ENCODE measurements around the gene ATIC.

ATIC gene

DNA sequence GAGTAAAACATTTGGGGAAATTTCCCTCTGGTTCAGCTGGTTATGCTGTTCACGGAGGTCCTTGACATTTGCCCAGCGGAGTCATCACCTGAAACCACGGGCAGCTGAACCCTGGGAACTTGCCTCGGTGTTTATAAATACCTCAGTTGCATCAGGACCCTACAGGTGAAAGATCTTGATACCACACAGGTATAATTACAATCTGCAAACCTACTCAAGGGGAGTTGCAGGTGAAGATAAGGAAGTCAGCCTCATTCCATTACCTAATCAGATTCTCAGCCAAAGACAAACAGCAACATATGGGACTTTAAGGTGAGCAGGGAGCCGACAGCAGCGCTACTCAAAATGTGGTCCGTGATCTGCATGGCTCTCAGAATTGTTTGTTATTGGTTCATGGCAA lies 37.0 kb upstream of the ATIC start:
- Histone ChIP-seq H3K9ac (ENCODE audit: insufficient read length) (no peak overlapping the region), H3K4me3 (no peak overlapping the region), H3K9me3 (ENCODE audit: low read depth, low read length) (no peaks in the 10 kb centered on the region), H3K27ac (no peak overlapping the region), H3K36me3 (ENCODE audit: insufficient read depth, low read length) (no peaks in the 10 kb centered on the region)
- no peak for DNase-seq (ENCODE audit: low read depth, low spot score)
- TF ChIP-seq EZH2 (IDR thresholded peaks at IDR 0.05), result no peak
- TF ChIP-seq POLR2AphosphoS5 (IDR thresholded peaks at IDR 0.05; ENCODE audit: borderline replicate concordance, low read depth, low read length), result no peak
- no peak for TF ChIP-seq FOXP2 (optimal IDR thresholded peaks at IDR 0.05; ENCODE audit: control extremely low read depth, extremely low read length, insufficient read depth)

DNA sequence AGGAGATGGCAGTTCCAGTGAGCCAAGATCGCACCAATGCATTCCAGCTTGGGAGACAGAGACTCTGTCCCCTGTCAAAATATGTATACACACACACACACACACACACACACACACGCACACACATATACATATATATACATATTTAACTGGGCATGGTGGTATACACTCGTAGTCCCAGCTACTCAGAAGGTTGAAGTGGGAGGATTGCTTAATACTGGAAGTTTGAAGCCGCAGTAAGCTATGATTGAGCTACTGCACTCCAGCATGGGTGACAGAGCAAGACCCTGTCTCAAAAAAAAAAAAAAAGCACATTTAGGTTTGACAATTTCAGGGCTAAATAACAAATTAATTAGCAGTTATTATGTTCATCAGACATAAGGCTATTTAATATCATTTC lies 36.0 kb upstream of the ATIC start:
- Histone ChIP-seq H3K9ac (ENCODE audit: insufficient read length) (no peak overlapping the region), H3K9me3 (ENCODE audit: low read depth, low read length) (no peaks in the 10 kb centered on the region), H3K36me3 (ENCODE audit: insufficient read depth, low read length) (no peaks in the 10 kb centered on the region), H3K27ac (no peak overlapping the region), H3K4me3 (no peak overlapping the region)
- TF ChIP-seq EZH2 (IDR thresholded peaks at IDR 0.05) (no peak), FOXP2 (optimal IDR thresholded peaks at IDR 0.05; ENCODE audit: control extremely low read depth, extremely low read length, insufficient read depth) (no peak), POLR2AphosphoS5 (IDR thresholded peaks at IDR 0.05; ENCODE audit: borderline replicate concordance, low read depth, low read length) (no peak)
- DNase-seq (ENCODE audit: low read depth, low spot score), result no peak

DNA sequence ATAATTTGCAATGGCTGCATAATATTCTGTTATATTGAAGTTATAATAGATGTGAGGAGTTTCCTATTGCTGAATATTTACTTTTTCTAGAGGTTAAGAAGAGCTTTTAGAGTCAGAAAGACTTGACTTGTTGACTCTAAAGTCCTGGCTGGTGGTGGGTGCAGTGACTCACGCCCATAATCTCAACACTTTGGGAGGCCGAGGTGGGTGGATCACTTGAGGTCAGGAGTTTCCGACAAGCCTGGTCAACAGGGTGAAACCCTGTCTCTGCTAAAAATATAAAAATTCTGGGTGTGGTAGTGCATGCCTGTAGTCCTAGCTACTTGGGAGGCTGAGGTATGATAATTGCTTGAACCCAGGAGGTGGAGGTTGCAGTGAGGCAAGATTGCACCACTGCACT lies 33.9 kb upstream of the ATIC start:
- Histone ChIP-seq H3K9me3 (ENCODE audit: low read depth, low read length) (no peaks in the 10 kb centered on the region), H3K4me3 (no peak overlapping the region), H3K27ac (no peak overlapping the region), H3K9ac (ENCODE audit: insufficient read length) (no peak overlapping the region), H3K36me3 (ENCODE audit: insufficient read depth, low read length) (no peaks in the 10 kb centered on the region)
- TF ChIP-seq POLR2AphosphoS5 (IDR thresholded peaks at IDR 0.05; ENCODE audit: borderline replicate concordance, low read depth, low read length) (no peak), EZH2 (IDR thresholded peaks at IDR 0.05) (no peak)
- DNase-seq (ENCODE audit: low read depth, low spot score), result no peak

DNA sequence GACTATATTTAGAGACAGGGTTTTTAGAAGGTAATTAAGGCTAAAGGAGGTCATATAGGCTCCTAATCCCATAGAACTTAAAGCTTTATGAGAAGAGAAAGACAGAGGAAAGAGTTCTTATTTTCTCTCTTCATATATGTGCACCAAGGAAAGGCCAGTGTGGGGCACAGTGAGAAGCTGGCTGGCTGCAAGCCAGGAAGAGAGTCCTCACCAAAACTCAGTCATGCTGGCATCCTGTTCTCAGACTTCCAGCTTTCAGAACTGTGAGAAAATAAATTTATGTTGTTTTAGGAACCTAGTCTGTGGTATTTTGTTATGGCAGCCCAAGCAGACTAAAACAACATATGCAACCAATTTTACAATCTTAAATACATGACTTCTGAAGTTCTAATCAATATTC lies 31.5 kb upstream of the ATIC start:
- H3K9ac ChIP-seq (ENCODE audit: insufficient read length), result no peak overlapping the region
- TF ChIP-seq EZH2 (IDR thresholded peaks at IDR 0.05), result no peak
- no peak for TF ChIP-seq POLR2AphosphoS5 (IDR thresholded peaks at IDR 0.05; ENCODE audit: borderline replicate concordance, low read depth, low read length)
- H3K27ac ChIP-seq, result no peak overlapping the region
- no peak overlapping the region for H3K4me3 ChIP-seq
- no peak for DNase-seq (ENCODE audit: low read depth, low spot score)
- no peaks in the 10 kb centered on the region for H3K9me3 ChIP-seq (ENCODE audit: low read depth, low read length)
- no peaks in the 10 kb centered on the region for H3K36me3 ChIP-seq (ENCODE audit: insufficient read depth, low read length)

DNA sequence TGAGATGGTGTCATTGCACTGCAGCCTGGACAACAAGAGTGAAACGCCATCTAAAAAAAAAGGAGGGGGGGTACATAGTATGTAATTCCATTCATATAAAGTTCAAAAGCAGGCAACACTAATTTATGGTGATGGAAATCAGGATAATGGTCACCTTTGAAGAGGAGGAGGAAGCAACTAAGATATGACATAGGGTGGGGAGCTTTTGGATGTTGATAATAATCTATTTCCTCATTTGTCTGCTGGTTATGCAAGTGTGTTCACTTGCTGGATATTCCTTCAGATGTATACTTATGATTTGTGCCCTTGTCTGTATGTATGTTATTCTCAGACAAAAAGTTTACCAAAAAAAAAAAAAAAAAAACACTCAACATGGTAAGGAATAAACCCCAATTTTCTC lies 28.6 kb upstream of the ATIC start:
- H3K9ac ChIP-seq (ENCODE audit: insufficient read length), result no peak overlapping the region
- TF ChIP-seq EZH2 (IDR thresholded peaks at IDR 0.05) (no peak), POLR2AphosphoS5 (IDR thresholded peaks at IDR 0.05; ENCODE audit: borderline replicate concordance, low read depth, low read length) (no peak), FOXP2 (optimal IDR thresholded peaks at IDR 0.05; ENCODE audit: control extremely low read depth, extremely low read length, insufficient read depth) (no peak)
- no peak overlapping the region for H3K27ac ChIP-seq
- no peaks in the 10 kb centered on the region for H3K36me3 ChIP-seq (ENCODE audit: insufficient read depth, low read length)
- no peak for DNase-seq (ENCODE audit: low read depth, low spot score)
- no peak overlapping the region for H3K4me3 ChIP-seq
- H3K9me3 ChIP-seq (ENCODE audit: low read depth, low read length), result no peaks in the 10 kb centered on the region

DNA sequence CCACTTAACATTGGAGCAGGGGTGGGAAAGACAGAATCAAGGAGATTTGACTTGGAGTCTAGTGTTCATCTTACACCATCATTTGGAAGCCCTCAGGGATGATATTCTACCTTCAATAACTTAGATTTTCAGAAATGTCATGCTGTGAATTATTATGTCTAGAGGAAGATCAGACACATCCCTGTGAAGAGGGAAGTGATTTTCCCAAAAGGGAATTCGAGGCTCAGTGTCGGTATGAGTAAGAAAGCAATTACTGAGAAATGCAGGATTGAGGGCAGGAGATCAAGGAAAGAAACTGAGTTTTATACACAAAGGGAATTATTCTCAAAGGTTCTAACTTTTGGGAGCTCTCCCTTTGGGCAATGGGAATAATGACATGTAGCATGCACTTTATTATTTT lies 25.6 kb upstream of the ATIC start:
- Histone ChIP-seq H3K36me3 (ENCODE audit: insufficient read depth, low read length) (no peaks in the 10 kb centered on the region), H3K9ac (ENCODE audit: insufficient read length) (no peak overlapping the region), H3K27ac (no peak overlapping the region), H3K9me3 (ENCODE audit: low read depth, low read length) (no peaks in the 10 kb centered on the region), H3K4me3 (no peak overlapping the region)
- TF ChIP-seq EZH2 (IDR thresholded peaks at IDR 0.05), result no peak
- TF ChIP-seq FOXP2 (optimal IDR thresholded peaks at IDR 0.05; ENCODE audit: control extremely low read depth, extremely low read length, insufficient read depth), result no peak
- no peak for TF ChIP-seq POLR2AphosphoS5 (IDR thresholded peaks at IDR 0.05; ENCODE audit: borderline replicate concordance, low read depth, low read length)
- no peak for DNase-seq (ENCODE audit: low read depth, low spot score)

DNA sequence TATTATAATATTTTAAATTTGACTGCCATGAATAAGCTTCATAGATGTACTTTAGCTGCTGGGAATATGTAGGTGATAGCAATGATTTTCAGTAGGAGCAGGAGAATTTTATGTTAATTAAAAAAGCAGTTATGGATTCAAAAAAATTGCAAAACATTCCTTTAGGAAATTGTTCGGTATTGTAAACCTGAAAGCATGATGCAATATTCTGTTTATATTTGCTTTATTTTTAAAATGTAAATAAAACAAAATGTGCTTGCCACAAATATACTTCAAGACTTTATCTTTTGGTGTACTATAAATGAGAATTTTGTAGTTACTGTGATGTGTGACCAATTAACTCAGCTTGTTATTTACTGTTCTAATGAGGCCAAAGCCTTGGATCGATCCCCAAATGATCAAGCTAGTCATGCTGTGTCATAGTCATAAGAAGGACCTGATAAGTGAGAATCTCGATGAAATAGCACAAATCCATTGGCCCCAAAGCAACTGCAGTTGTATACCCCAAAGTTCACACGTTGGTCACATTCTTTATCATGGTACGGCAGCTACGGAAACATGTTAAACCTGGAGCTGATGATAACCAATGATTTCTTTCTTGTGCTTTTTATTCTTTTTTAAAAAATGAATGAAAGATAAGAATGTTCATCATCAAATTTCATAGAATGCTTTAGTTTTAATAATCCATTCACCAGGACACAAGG lies 23.6 kb upstream of the ATIC start:
- H3K9ac ChIP-seq (ENCODE audit: insufficient read length), result no peak overlapping the region
- H3K36me3 ChIP-seq (ENCODE audit: insufficient read depth, low read length), result no peaks in the 10 kb centered on the region
- TF ChIP-seq POLR2AphosphoS5 (IDR thresholded peaks at IDR 0.05; ENCODE audit: borderline replicate concordance, low read depth, low read length) (no peak), FOXP2 (optimal IDR thresholded peaks at IDR 0.05; ENCODE audit: control extremely low read depth, extremely low read length, insufficient read depth) (no peak), EZH2 (IDR thresholded peaks at IDR 0.05) (no peak)
- DNase-seq (ENCODE audit: low read depth, low spot score), result no peak
- H3K9me3 ChIP-seq (ENCODE audit: low read depth, low read length), result no peaks in the 10 kb centered on the region
- H3K27ac ChIP-seq, result no peak overlapping the region
- no peak overlapping the region for H3K4me3 ChIP-seq

DNA sequence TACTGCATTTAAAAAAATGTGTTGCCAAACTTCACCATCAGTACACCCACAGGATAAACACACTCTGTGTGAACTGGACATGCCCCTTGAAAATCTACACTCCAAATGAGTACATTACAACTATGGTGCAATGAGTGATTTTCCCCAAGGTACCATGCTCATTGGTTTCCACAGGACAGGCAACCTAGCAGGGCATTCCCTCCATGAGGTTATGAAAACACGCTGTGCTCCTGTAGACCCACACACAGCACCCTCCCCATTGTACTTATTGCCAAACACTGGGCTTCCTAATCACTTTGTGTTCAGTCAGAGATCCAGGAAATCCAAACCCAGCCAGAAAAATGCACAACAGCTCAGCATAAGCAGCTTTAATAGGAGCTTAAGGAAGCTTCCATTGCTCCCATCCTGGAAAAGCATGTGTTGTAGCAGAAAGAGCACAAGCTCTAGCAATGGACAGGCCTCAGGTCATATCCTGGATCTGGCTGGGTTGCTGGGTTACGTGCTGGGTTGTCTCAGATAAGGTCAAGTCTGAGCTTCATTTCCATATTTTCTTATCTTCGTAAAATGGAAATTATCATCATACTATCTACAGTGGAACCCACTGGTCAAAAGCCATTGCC lies 20.8 kb upstream of the ATIC start:
- Histone ChIP-seq H3K9ac (ENCODE audit: insufficient read length) (no peak overlapping the region), H3K36me3 (ENCODE audit: insufficient read depth, low read length) (no peaks in the 10 kb centered on the region), H3K9me3 (ENCODE audit: low read depth, low read length) (no peaks in the 10 kb centered on the region), H3K4me3 (no peak overlapping the region), H3K27ac (no peak overlapping the region)
- no peak for TF ChIP-seq POLR2AphosphoS5 (IDR thresholded peaks at IDR 0.05; ENCODE audit: borderline replicate concordance, low read depth, low read length)
- TF ChIP-seq EZH2 (IDR thresholded peaks at IDR 0.05), result no peak
- no peak for TF ChIP-seq FOXP2 (optimal IDR thresholded peaks at IDR 0.05; ENCODE audit: control extremely low read depth, extremely low read length, insufficient read depth)
- DNase-seq (ENCODE audit: low read depth, low spot score), result no peak

DNA sequence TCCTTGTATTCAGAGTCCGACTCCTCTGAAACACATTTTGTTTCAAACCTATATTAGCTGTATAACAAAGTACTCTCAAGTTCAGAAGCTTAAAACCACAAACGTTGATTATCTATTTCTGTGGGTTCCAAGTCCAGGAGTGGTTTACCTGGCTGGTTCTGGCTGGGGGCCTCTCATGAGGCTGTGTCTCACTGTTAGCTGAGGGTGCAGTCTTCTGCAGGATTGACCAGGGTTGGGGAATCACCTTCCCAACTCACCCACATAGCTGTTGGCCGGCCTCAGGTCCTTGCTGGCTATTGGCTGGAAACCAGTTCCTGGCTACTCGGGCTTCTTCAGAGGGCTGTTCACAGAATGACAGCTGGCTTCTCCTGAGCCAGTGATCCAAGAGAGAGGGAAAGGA lies 18.0 kb upstream of the ATIC start:
- no peak overlapping the region for H3K27ac ChIP-seq

More for the DNA sequence above, 18.0 kb upstream of the ATIC start:
- no peak for DNase-seq (ENCODE audit: low read depth, low spot score)
- Histone ChIP-seq H3K9ac (ENCODE audit: insufficient read length) (no peak overlapping the region), H3K9me3 (ENCODE audit: low read depth, low read length) (no peaks in the 10 kb centered on the region), H3K4me3 (no peak overlapping the region), H3K36me3 (ENCODE audit: insufficient read depth, low read length) (no peaks in the 10 kb centered on the region)
- TF ChIP-seq EZH2 (IDR thresholded peaks at IDR 0.05) (no peak), POLR2AphosphoS5 (IDR thresholded peaks at IDR 0.05; ENCODE audit: borderline replicate concordance, low read depth, low read length) (no peak), FOXP2 (optimal IDR thresholded peaks at IDR 0.05; ENCODE audit: control extremely low read depth, extremely low read length, insufficient read depth) (no peak)
